ENCODE data around the gene PACRGL. TPM values are rescaled to one million over a fixed set of nuclear protein-coding genes. Genes with fewer than 3 reads are reported as not detected.
"Not testable (repeated sequence)": the region's sequence is repeated elsewhere in the genome, so short reads cannot be mapped to it uniquely, and the experiment has no call there.

The PACRGL gene
- total RNA-seq, 4 donors from 2014 or later = 26.4 to 64.3 (median 39.4) TPM

DNA sequence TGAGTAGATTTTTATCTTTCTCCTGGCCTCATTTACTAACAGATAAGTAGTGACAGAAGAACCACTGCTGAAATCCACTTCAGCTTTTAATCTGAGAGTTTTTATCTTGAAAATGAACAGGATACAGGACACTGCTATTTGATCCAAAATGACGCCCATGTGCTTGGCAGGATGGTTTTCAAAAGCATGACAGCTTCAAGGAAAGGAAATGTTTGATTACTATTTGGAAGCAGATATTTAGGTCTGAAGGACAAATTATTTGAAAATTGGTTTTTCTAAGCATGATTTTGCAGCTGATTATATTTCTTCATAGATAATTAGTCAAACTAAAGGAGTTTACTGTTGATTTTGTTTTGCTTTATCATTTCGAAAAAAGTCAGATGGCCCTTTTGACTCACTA lies 11.1 kb downstream of the PACRGL start:
- no peaks in the 10 kb centered on the region for H3K27me3 ChIP-seq
- intact Hi-C loops (cut with DNase I; ENCODE audit: low total_unique reads) = no loop called here
- H3K9me3 ChIP-seq = no peaks in the 10 kb centered on the region
- H3K27ac ChIP-seq = no peak overlapping the region
- H3K4me3 ChIP-seq = no peak overlapping the region
- H3K36me3 ChIP-seq = no peaks in the 10 kb centered on the region
- no peak for DNase-seq
- no peaks in the 10 kb centered on the region for H3K4me1 ChIP-seq
- TF ChIP-seq, protein P1, sequence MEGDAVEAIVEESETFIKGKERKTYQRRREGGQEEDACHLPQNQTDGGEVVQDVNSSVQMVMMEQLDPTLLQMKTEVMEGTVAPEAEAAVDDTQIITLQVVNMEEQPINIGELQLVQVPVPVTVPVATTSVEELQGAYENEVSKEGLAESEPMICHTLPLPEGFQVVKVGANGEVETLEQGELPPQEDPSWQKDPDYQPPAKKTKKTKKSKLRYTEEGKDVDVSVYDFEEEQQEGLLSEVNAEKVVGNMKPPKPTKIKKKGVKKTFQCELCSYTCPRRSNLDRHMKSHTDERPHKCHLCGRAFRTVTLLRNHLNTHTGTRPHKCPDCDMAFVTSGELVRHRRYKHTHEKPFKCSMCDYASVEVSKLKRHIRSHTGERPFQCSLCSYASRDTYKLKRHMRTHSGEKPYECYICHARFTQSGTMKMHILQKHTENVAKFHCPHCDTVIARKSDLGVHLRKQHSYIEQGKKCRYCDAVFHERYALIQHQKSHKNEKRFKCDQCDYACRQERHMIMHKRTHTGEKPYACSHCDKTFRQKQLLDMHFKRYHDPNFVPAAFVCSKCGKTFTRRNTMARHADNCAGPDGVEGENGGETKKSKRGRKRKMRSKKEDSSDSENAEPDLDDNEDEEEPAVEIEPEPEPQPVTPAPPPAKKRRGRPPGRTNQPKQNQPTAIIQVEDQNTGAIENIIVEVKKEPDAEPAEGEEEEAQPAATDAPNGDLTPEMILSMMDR (IDR thresholded peaks at IDR 0.05) = no peak
- TF ChIP-seq POLR2A (IDR thresholded peaks at IDR 0.05) = no peak

DNA sequence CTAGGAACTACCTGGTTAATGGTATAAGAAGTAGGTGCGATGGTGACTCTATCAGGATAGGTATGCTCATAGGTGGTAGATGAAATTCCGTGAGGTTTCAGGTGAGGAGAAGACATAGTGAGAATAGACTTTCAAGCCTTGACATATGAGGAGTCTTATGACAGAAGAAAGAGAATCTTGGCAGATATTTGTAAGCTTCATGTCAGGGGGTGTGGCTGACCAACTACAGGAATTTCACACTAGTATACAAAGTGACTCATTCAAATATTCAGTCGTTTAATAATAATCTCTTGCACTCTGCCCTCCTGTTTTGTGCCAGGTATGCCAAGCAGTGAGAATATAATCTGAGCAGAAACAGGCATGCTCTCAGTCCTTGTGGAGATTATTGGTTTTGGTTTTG lies 22.8 kb downstream of the PACRGL start:
- H3K36me3 ChIP-seq = peaks cover 0 to 4% of the 10 kb centered on the region in 2 donors
- no peak overlapping the region for H3K27ac ChIP-seq
- TF ChIP-seq, protein P1 (IDR thresholded peaks at IDR 0.05) = no peak
- no peak for TF ChIP-seq POLR2A (IDR thresholded peaks at IDR 0.05)
- intact Hi-C loops (cut with DNase I; ENCODE audit: low total_unique reads) = no loop called here
- no peak overlapping the region for H3K4me3 ChIP-seq
- H3K9me3 ChIP-seq = peaks cover 0 to 8% of the 10 kb centered on the region in 2 donors
- H3K27me3 ChIP-seq = no peaks in the 10 kb centered on the region
- no peaks in the 10 kb centered on the region for H3K4me1 ChIP-seq
- no peak for DNase-seq

DNA sequence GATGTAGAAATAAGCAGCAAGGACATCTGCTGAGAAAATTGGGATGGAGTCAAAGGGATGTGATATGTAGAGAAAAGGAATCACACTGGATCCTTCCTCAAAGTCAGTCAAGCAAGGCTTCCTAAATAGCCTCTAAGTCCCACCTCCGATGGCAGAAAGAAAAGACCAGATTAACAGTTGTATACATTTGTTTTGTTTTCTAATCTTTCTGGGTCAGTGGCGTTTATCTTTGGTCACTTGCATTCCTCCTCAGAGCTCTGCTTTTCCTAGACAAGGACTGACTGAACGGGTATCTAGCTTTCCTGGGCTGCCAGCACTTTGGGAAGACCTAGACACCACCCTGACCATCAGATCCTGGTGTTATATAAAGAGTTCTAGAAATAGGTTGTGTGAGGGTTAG lies 23.2 kb downstream of the PACRGL start:
- no peak overlapping the region for H3K4me3 ChIP-seq
- no peaks in the 10 kb centered on the region for H3K4me1 ChIP-seq
- H3K27ac ChIP-seq = no peak overlapping the region
- DNase-seq = no peak
- intact Hi-C loops (cut with DNase I; ENCODE audit: low total_unique reads) = no loop called here
- H3K27me3 ChIP-seq = no peaks in the 10 kb centered on the region
- peaks cover 0 to 8% of the 10 kb centered on the region in 2 donors for H3K9me3 ChIP-seq
- peaks cover 0 to 4% of the 10 kb centered on the region in 2 donors for H3K36me3 ChIP-seq
- TF ChIP-seq POLR2A (IDR thresholded peaks at IDR 0.05) = no peak
- TF ChIP-seq, protein P1 (IDR thresholded peaks at IDR 0.05) = no peak

DNA sequence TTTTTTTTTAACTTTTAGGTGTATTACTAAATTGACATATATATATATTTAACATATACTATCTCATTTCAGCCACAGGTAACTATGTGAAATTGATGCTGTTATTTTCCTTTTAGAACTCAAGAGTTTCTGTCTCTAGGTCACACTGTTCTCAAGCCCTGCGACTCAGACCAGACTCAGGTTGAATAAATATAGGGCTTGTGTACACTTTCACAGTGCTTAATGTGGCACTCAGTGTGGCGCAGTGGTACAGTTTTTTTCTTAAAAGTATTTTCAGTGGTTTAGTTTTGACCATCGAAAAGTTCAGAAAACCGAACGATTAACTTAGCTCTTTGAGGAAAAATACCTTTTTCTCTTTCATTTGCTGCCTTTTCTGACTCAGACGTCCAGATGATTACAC lies 24.7 kb downstream of the PACRGL start:
- intact Hi-C loops (cut with DNase I; ENCODE audit: low total_unique reads) = no loop called here
- Histone ChIP-seq H3K36me3 (peaks cover 0 to 4% of the 10 kb centered on the region in 2 donors), H3K27me3 (no peaks in the 10 kb centered on the region), H3K4me3 (no peak overlapping the region), H3K9me3 (peaks cover 0 to 8% of the 10 kb centered on the region in 2 donors), H3K27ac (no peak overlapping the region), H3K4me1 (no peaks in the 10 kb centered on the region)
- TF ChIP-seq, protein P1 (IDR thresholded peaks at IDR 0.05) = no peak
- no peak for TF ChIP-seq POLR2A (IDR thresholded peaks at IDR 0.05)
- no peak for DNase-seq

DNA sequence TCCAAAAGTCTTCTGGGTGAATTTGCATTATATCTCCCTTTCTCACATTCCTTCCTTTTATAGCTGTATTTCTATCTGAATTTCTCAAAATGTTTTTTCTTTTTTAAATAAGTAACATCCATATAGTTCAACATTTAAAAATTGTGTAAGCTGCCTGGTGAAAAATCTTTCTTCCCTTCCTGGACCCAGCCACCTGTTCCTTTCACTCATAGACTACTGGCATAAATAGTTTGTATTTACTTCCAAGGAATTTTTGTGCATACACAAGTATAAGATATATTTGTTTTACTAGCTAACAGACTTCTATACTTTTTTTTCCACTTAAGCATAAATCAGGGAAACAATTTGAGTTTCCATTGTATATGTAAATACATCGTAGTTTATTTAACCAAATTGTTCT lies 35.7 kb downstream of the PACRGL start:
- intact Hi-C loops (cut with DNase I; ENCODE audit: low total_unique reads) = no loop called here
- Histone ChIP-seq H3K27ac (no peak overlapping the region), H3K36me3 (no peaks in the 10 kb centered on the region), H3K9me3 (peaks cover 0 to 7% of the 10 kb centered on the region in 2 donors), H3K4me1 (no peaks in the 10 kb centered on the region), H3K27me3 (no peaks in the 10 kb centered on the region), H3K4me3 (no peak overlapping the region)
- TF ChIP-seq, protein P1 (IDR thresholded peaks at IDR 0.05) = no peak
- TF ChIP-seq POLR2A (IDR thresholded peaks at IDR 0.05) = no peak
- DNase-seq = no peak

DNA sequence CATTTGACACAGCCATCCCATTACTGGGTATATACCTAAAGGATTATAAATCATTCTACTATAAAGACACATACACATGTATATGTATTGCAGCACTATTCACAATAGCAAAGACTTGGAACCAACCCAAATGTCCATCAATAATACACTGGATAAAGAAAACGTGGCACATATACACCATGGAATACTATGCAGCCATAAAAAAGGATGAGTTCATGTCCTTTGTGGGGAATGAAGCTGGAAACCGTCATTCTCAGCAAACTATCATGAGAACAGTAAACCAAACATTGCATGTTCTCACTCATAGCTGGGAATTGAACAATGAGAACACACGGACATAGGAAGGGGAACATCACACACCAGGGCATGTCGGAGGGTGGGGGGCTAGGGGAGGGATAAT lies 45.7 kb downstream of the PACRGL start:
- H3K4me1 ChIP-seq; H3K4me3 ChIP-seq; DNase-seq; intact Hi-C loops (cut with DNase I; ENCODE audit: low total_unique reads); H3K9me3 ChIP-seq; H3K36me3 ChIP-seq; H3K27ac ChIP-seq; H3K27me3 ChIP-seq: not testable (repeated sequence)
